GM19372 (cell line): ENCODE measurements around the gene NUDT7.

ENCODE experiments used
- ATAC-seq: cut with Tn5 transposase; IDR thresholded peaks from one replicate; pipeline ENCODE4 v1.9.1; 2021; ENCODE audit warnings: mild to moderate bottlenecking, low read depth, moderate library complexity; ENCODE audit not compliant: unreplicated experiment

Gene NUDT7

GRCh38 chr16:77775911-77776909 lies 53.9 kb downstream of the NUDT7 start:
- no peak for ATAC-seq

DNA sequence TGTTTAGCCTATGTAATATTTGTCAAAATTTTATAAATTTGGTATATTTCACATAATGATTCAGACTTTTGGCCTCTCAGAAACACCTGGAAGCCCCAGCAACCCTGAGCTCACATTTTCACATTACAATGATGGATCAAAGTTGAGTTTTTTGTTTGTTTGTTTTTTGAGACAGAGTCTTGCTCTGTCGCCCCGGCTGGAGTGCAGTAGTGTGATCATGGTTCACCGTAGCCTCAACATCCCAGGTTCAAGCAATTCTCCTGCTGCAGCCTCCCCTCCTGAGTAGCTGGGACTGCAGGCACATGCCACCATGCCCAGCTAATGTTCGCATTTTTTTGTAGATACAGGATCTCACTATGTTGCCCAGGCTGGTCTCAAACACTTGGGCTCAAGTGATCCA lies 55.4 kb downstream of the NUDT7 start:
- ATAC-seq: no peak

DNA sequence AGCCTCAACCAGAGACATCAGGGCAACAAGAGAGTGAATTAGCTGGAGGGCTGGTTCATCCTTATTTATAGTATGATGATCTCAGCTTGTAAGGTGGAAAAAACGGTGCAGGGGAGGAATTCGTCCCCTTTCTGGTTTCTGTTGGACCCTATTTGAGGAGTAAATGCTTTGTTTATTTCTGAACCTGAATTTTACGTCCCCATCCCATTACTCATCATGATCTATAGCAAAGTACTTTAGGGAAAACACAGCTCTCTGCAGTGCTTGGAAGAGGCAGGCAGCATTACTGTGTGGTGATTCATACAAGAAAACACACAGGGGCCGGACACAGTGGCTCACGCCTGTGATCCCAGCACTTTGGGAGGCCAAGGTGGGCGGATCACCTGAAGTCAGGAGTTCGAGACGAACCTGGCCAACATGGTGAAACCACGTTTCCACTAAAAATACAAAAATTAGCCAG lies 58.1 kb downstream of the NUDT7 start:
- ATAC-seq: no peak

- ATAC-seq: no peak
Observed at GRCh38 chr16:77781091-77781490, 58.8 kb downstream of the NUDT7 start.

DNA sequence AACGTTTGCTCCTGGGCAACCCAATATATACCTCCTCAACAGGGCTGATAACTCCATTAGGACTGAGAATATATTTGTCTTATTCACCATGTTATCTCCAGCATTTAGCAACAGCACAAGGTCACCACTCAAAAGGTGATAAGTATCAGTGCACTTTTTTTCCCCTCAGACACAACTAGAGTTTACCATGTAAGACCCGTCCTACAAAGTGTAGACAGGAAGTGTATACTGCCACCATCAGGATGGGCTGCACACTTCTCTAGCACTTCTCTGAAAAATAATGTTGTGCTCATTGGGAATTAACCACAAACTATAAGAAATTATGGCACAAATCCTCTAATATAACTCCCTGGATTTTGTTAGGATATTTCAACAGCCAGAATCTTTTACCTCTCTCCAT lies 60.4 kb downstream of the NUDT7 start:
- ATAC-seq: no peak

- ATAC-seq: no peak
Observed at GRCh38 chr16:77784441-77785372, 62.4 kb downstream of the NUDT7 start.

GRCh38 chr16:77785373-77785764 lies 63.1 kb downstream of the NUDT7 start:
- ATAC-seq: no peak

DNA sequence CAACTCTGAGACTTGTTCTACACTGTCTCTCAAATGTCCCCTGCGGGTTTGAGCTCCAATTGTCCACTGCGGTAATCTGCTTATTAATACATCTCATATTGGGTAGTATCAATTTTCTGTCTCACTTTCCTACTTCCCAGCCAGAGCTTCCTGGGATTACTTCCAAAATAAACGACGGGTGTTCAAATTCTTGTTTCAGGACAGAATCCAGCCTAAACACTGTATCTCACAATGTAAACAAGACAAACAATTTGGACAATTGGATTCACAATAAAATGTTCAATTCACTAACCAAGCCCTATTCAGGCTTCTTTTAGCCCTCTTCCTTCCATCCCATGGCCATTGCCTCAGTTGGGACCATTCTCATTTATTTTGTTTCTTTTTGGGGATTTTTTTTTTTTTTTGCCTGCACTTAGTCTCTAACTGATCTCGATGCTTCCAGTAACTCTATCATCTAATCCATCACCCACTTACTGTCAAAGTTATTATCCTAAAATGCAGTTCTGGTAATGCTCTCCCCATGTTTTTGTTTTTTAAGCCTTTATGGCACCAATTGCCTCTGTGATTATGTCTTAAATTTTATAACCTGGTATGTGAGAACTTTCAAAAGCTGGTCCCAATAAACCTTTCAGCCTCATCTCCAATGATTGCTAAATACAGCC lies 64.0 kb downstream of the NUDT7 start:
- ATAC-seq: no peak

DNA sequence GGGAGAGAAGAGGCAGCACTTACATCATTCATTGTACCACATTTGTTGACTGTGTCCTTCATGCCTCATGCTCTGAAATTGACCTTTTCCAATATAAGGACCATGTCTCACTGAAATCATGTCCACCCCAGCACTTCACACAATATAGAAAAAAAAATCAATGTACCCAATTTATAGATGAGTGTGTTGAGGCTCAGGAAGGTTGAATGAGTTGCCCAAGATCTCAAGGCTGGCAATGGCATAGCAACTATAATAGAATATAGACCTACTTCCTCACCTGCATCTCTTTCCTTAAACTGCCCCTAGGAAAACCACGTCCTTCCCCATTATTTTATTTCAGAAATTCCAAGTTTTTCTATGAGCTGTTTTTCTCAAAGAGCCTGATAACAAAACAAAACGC lies 65.1 kb downstream of the NUDT7 start:
- no peak for ATAC-seq

DNA sequence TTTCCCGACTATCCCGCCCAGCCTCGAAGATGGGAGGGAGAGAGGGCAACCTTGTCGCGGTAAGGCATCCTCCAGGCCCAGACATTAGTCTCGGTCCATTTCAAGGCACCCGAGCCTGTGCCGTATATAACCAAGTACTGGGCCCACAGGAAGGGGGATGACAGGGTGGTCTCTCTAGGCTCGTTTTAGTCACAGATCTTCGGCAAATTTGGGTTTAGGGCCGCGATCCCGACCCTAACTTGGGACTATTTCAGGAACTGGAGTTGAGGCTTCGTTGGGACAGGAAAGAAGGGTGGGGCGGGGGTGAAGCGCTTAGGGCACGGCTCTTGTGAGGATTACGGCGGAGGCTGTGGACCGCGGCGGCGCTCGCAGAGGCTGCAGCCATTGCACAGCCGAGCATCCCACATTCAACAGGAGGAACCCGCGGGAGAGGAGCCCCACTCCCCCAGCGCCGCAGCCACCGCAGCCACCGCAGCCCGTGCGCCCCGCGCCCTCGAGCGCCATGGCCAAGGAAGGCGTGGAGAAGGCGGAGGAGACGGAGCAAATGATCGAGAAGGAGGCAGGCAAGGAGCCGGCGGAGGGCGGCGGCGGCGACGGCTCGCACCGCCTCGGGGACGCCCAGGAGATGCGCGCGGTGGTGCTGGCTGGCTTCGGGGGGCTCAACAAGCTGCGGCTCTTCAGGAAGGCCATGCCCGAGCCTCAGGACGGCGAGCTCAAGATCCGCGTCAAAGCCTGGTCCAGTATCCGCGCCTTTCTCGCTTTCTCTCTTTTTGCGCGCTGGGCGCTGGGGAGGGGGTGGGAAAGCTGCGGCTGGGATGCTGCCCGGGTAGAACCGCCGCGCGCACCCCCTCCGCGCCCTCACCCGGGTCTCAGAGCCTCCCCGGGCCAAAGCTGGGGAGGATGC lies 66.1 kb downstream of the NUDT7 start, which contains the start of gene VAT1L:
TSS of gene VAT1L (plus strand) at position 384 of the 904 bp plus-strand sequence. CDS start at position 503, 119 bp downstream.
- no peak for ATAC-seq

- no peak for ATAC-seq
Observed at GRCh38 chr16:77789085-77790008, 67.0 kb downstream of the NUDT7 start.

GRCh38 chr16:77790009-77790372 lies 67.7 kb downstream of the NUDT7 start:
- no peak for ATAC-seq

- no peak for ATAC-seq
Observed at GRCh38 chr16:77790912-77791311, 68.6 kb downstream of the NUDT7 start.
